Naive B cell (primary cell): ENCODE data around the gene MYH11. TPM values are rescaled to one million over a fixed set of nuclear protein-coding genes. Genes with fewer than 3 reads are reported as not detected.
"Not testable (repeated sequence)": the region's sequence is repeated elsewhere in the genome, so short reads cannot be mapped to it uniquely, and the experiment has no call there.

Source experiments
- ATAC-seq, 2 donors: fragments of 150-1000 bp; cut with Tn5 transposase; 2 replicates each; pipeline ENCODE4 v1.10.0; 2021; ENCODE audit warnings: low read depth in 2 of 2, mild to moderate bottlenecking in 2 of 2, moderate library complexity in 2 of 2
- DNase-seq: peaks from one replicate; pipeline ENCODE4 v3.0.0; 2022
- H3K27ac Mint-ChIP-seq, 6 donors: one replicate each; pipeline ENCODE4 v1.8.0; 2020 to 2022; ENCODE audit warnings: mild to moderate bottlenecking in 6 of 6, mixed read lengths in 6 of 6, moderate library complexity in 5 of 6, inconsistent platforms in 2 of 6
- H3K27me3 Mint-ChIP-seq, 3 donors: one replicate each; pipeline ENCODE4 v1.8.0; 2021 to 2022; ENCODE audit warnings: mixed read lengths in 3 of 3, mild to moderate bottlenecking in 1 of 3
- H3K36me3 Mint-ChIP-seq, 2 donors: one replicate each; pipeline ENCODE4 v1.8.0; 2020 to 2022; ENCODE audit warnings: mixed read lengths in 2 of 2, inconsistent platforms in 1 of 2, mild to moderate bottlenecking in 1 of 2
- H3K4me1 Mint-ChIP-seq, 3 donors: one replicate each; pipeline ENCODE4 v1.8.0; 2020 to 2022; ENCODE audit warnings: mixed read lengths in 3 of 3, inconsistent platforms in 1 of 3, mild to moderate bottlenecking in 1 of 3, moderate library complexity in 1 of 3
- H3K4me3 Mint-ChIP-seq, 8 donors: one replicate each; pipeline ENCODE4 v1.8.0; 2020 to 2022; ENCODE audit warnings: mild to moderate bottlenecking in 8 of 8, mixed read lengths in 8 of 8, moderate library complexity in 8 of 8, inconsistent platforms in 2 of 8
- H3K9me3 Mint-ChIP-seq, 7 donors: one replicate each; pipeline ENCODE4 v1.8.0; 2020 to 2022; ENCODE audit warnings: mixed read lengths in 7 of 7, mild to moderate bottlenecking in 5 of 7, inconsistent platforms in 2 of 7, moderate library complexity in 1 of 7
- polyA plus RNA-seq, 6 donors: library from polyadenylated mRNA; unstranded; fragments of 300-500 nt; fragmentation: Illumina TruSeq; gene quantifications; one replicate each; pipeline ENCODE4 v1.2.3, GENCODE V29; 2021; ENCODE audit warnings: low read depth in 6 of 6

The MYH11 gene
- polyA plus RNA-seq, 6 donors from 2014 or later, result 0.22 to 3.2 (median 0.49) TPM

DNA sequence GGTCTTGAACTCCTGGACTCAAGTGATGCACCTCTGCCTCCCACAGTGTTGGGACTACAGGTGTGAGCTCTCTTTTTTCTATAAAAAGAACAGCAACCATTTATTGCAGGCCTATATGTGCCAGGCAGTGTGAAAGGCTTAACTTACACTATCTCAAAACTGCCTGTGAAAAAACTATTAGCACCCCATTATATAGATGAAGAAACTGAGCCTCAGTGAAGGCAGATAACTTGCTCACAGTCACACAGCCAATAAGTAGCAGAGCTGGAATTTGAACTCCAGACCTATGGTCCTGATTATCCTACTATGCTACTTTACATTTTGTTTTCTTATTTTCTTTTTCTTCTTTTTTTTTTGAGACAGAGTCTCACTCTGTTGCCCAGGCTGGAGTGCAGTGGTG lies 191.7 kb downstream of the MYH11 start:
- peaks cover 19 to 30% (median 28%) of the 10 kb centered on the region in 3 donors for H3K4me1 Mint-ChIP-seq
- H3K27ac Mint-ChIP-seq, result no peak overlapping the region
- DNase-seq (no peak), ATAC-seq (no peak)
- peaks cover 0 to 4% (median 0%) of the 10 kb centered on the region in 7 donors for H3K9me3 Mint-ChIP-seq
- no peaks in the 10 kb centered on the region for H3K27me3 Mint-ChIP-seq
- H3K36me3 Mint-ChIP-seq, result peaks cover 3 to 13% of the 10 kb centered on the region in 2 donors
- peak overlapping the region in 1 of 8 donors; percentile 41 for H3K4me3 Mint-ChIP-seq

DNA sequence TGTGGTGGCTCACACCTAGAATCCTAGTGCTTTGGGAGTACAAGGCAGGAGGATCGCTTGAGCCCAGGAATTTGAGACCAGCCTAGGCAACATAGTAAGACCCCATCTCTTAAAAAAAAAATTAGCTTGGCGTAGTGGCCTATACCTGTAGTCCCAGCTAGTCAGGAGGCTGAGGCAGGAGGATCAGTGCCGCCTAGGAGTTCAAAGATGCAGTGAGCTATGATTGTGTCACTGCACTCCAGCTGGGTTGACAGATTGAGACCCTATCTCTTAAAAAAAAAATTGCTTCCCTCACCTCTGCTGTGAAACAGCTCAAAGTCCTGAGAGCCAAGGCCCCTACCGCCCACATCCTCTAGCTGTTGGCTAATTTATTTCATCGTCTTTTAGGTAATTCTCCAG lies 196.6 kb downstream of the MYH11 start:
- Mint-ChIP-seq H3K4me1 (peaks cover 29 to 64% (median 61%) of the 10 kb centered on the region in 3 donors), H3K36me3 (peaks cover 0 to 8% of the 10 kb centered on the region in 2 donors)
- no peak for ATAC-seq

GRCh38 chr16:15658556-15658955 lies 198.3 kb downstream of the MYH11 start:
- Mint-ChIP-seq H3K27me3 (no peaks in the 10 kb centered on the region), H3K27ac (peak overlapping the region; percentile 83 to 97 (median 94)), H3K36me3 (peaks cover 0 to 8% of the 10 kb centered on the region in 2 donors), H3K4me1 (peaks cover 29 to 69% (median 61%) of the 10 kb centered on the region in 3 donors), H3K4me3 (peak overlapping the region; percentile 56 to 80 (median 71)), H3K9me3 (peaks cover 0 to 4% (median 0%) of the 10 kb centered on the region in 7 donors)
- ATAC-seq (no peak), DNase-seq (no peak)

More for the DNA sequence above, 196.6 kb downstream of the MYH11 start:
- Mint-ChIP-seq H3K9me3 (peaks cover 0 to 4% (median 0%) of the 10 kb centered on the region in 7 donors), H3K4me3 (peak overlapping the region in 5 of 8 donors; percentile 31 to 61 (median 37)), H3K27me3 (no peaks in the 10 kb centered on the region), H3K27ac (peak overlapping the region; percentile 83 to 97 (median 96))
- no peak for DNase-seq

- ATAC-seq (no peak), DNase-seq (no peak)
- peak overlapping the region in 5 of 6 donors; percentile 83 to 97 (median 94) for H3K27ac Mint-ChIP-seq
- peaks cover 28 to 73% (median 59%) of the 10 kb centered on the region in 3 donors for H3K4me1 Mint-ChIP-seq
- H3K36me3 Mint-ChIP-seq, result peaks cover 0 to 8% of the 10 kb centered on the region in 2 donors
- peak overlapping the region in 4 of 8 donors; percentile 63 to 80 (median 74) for H3K4me3 Mint-ChIP-seq
- peaks cover 0 to 4% (median 0%) of the 10 kb centered on the region in 7 donors for H3K9me3 Mint-ChIP-seq
- no peaks in the 10 kb centered on the region for H3K27me3 Mint-ChIP-seq
These were observed 198.7 kb downstream of the MYH11 start for GRCh38 chr16:15658149-15658548.

DNA sequence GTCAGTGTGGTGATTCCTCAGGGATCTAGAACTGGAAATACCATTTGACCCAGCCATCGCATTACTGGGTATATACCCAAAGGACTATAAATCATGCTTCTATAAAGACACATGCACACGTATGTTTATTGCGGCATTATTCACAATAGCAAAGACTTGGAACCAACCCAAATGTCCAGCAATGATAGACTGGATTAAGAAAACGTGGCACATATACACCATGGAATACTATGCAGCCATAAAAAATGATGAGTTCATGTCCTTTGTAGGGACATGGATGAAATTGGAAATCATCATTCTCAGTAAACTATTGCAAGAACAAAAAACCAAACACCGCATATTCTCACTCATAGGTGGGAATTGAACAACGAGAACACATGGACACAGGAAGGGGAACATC lies 201.3 kb downstream of the MYH11 start:
- not testable (repeated sequence) for ATAC-seq, H3K36me3 Mint-ChIP-seq, H3K27ac Mint-ChIP-seq, H3K27me3 Mint-ChIP-seq, H3K9me3 Mint-ChIP-seq, DNase-seq, H3K4me3 Mint-ChIP-seq
- peaks cover 20 to 71% (median 55%) of the 10 kb centered on the region in 3 donors for H3K4me1 Mint-ChIP-seq

GRCh38 chr16:15654591-15654990 lies 202.2 kb downstream of the MYH11 start:
- H3K36me3 Mint-ChIP-seq, result no peaks in the 10 kb centered on the region

DNA sequence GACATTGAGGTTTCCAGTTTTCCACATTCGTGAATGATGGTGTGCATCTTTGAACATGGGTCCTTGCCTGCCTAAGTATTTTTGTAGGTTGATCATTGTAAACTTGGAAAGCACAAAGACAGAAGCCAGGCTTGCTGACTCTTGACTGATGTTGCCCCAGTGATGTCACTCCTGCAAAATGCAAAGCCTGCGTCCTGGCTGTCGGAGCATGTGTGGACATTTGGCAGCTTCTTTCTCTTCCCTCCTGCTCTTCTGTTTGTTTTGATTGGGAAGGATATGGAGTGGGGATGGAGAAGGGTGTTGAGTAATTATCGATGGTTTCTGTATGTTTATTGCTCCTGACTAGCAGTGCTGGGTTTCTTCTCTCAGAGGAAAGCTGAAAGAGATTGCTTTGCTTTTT lies 203.6 kb downstream of the MYH11 start:
- H3K27me3 Mint-ChIP-seq, result no peaks in the 10 kb centered on the region

More at GRCh38 chr16:15654591-15654990, 202.2 kb downstream of the MYH11 start:
- ATAC-seq (no peak), DNase-seq (no peak)
- Mint-ChIP-seq H3K27ac (no peak overlapping the region), H3K4me3 (no peak overlapping the region), H3K27me3 (no peaks in the 10 kb centered on the region), H3K4me1 (peaks cover 20 to 64% (median 50%) of the 10 kb centered on the region in 3 donors), H3K9me3 (no peaks in the 10 kb centered on the region)

More for the DNA sequence above, 203.6 kb downstream of the MYH11 start:
- peak overlapping the region in 2 of 6 donors; percentile 34 to 42 for H3K27ac Mint-ChIP-seq
- H3K9me3 Mint-ChIP-seq, result no peaks in the 10 kb centered on the region
- DNase-seq, result no peak
- H3K4me1 Mint-ChIP-seq, result peaks cover 11 to 56% (median 41%) of the 10 kb centered on the region in 3 donors
- ATAC-seq, result no peak
- H3K36me3 Mint-ChIP-seq, result no peaks in the 10 kb centered on the region
- peak overlapping the region in 3 of 8 donors; percentile 22 to 100 (median 27) for H3K4me3 Mint-ChIP-seq

Other genes starting within 250 kb of the MYH11 start
- 10 to 100 TPM; 28.6 to 54.3 (median 34.5) TPM for gene MARF1, start 213.9 kb downstream of the MYH11 start, polyA plus RNA-seq
- gene NDE1, start 206.8 kb downstream of the MYH11 start, polyA plus RNA-seq, result 10 to 100 TPM; 12.8 to 65.6 (median 38.0) TPM
- gene CEP20, start 31.6 kb upstream of the MYH11 start, polyA plus RNA-seq, result 10 to 100 TPM; 33.2 to 52.3 (median 41.9) TPM
- gene ABCC1, start 92.6 kb upstream of the MYH11 start, polyA plus RNA-seq, result 1 to 10 TPM; 2.9 to 9.0 (median 5.3) TPM